ENCODE data around the gene NIM1K.

Gene NIM1K

GRCh38 chr5:43236653-43237355 is 44.8 kb downstream of the NIM1K start:
- DNase-seq (ENCODE audit: low read depth) = no peak
- TF ChIP-seq CTCF (conservative IDR thresholded peaks at IDR 0.05; ENCODE audit: low read length) = no peak

GRCh38 chr5:43242196-43242595 is 50.2 kb downstream of the NIM1K start:
- H3K4me3 ChIP-seq (ENCODE audit: low read length) = no peak overlapping the region
- no peak for DNase-seq (ENCODE audit: low read depth)
- no peak for TF ChIP-seq CTCF (conservative IDR thresholded peaks at IDR 0.05; ENCODE audit: low read length)

More at GRCh38 chr5:43236653-43237355, 44.8 kb downstream of the NIM1K start:
- no peak overlapping the region for H3K4me3 ChIP-seq (ENCODE audit: low read length)

- no peak overlapping the region for H3K4me3 ChIP-seq (ENCODE audit: low read length)
- no peak for DNase-seq (ENCODE audit: low read depth)
- no peak for TF ChIP-seq CTCF (conservative IDR thresholded peaks at IDR 0.05; ENCODE audit: low read length)
Measured at GRCh38 chr5:43243270-43243669, 51.2 kb downstream of the NIM1K start.

- DNase-seq (ENCODE audit: low read depth) = no peak
- no peak for TF ChIP-seq CTCF (conservative IDR thresholded peaks at IDR 0.05; ENCODE audit: low read length)
- no peak overlapping the region for H3K4me3 ChIP-seq (ENCODE audit: low read length)
Measured at GRCh38 chr5:43244823-43245565, 53.0 kb downstream of the NIM1K start.

GRCh38 chr5:43245724-43246385 is 53.8 kb downstream of the NIM1K start:
- no peak for TF ChIP-seq CTCF (conservative IDR thresholded peaks at IDR 0.05; ENCODE audit: low read length)
- no peak overlapping the region for H3K4me3 ChIP-seq (ENCODE audit: low read length)
- no peak for DNase-seq (ENCODE audit: low read depth)

GRCh38 chr5:43251754-43252153 is 59.7 kb downstream of the NIM1K start:
- TF ChIP-seq CTCF (conservative IDR thresholded peaks at IDR 0.05; ENCODE audit: low read length) = no peak
- H3K4me3 ChIP-seq (ENCODE audit: low read length) = no peak overlapping the region
- DNase-seq (ENCODE audit: low read depth) = no peak
